H1 (cell line): ENCODE measurements around the gene C2CD3. TPM values are rescaled to one million over a fixed set of nuclear protein-coding genes. Genes with fewer than 3 reads are reported as not detected.

Experiments used
- CTCF ChIA-PET: fragments of 300-600 bp; sonication (Branson Sonifier 250); formaldehyde crosslinking; loops from one replicate; lab custom pipeline; 2021; ENCODE audit not compliant: partially characterized antibody; lab: Charles Lee
- POLR2A ChIA-PET: fragments of 300-600 bp; sonication (Branson Sonifier 250); formaldehyde crosslinking; loops from one replicate; lab custom pipeline; 2021; ENCODE audit warnings: inconsistent platforms; ENCODE audit not compliant: partially characterized antibody; lab: Charles Lee
- DNase-seq, 2 experiments: peaks; one replicate each; pipeline versions ENCODE4 v3.0.0 to v3.0.0-alpha.2; 2010 to 2022; ENCODE audit warnings: low spot score in 2 of 2, low read depth in 1 of 2, mixed read lengths in 1 of 2
- FAIRE-seq: peaks from 2 replicates; lab custom pipeline; 2011; peaks lifted over from hg19 to GRCh38; lab: Jason Lieb, UNC
- H2AFZ ChIP-seq: 2 replicates; pipeline ENCODE4 v1.8.1; 2012; ENCODE audit warnings: low read length, inconsistent platforms
- H2AK5ac ChIP-seq: 2 replicates; pipeline ENCODE4 v1.6.1; 2013; ENCODE audit warnings: low read depth, low read length
- H2BK120ac ChIP-seq: replicated peaks from 2 replicates; pipeline ENCODE3; 2013; ENCODE audit warnings: low read depth, low read length, inconsistent platforms
- H2BK12ac ChIP-seq: 2 replicates; pipeline ENCODE4 v1.6.1; 2013; ENCODE audit warnings: low read depth, low read length
- H2BK15ac ChIP-seq: 2 replicates; pipeline ENCODE4 v1.6.1; 2013; ENCODE audit warnings: low read length
- H2BK20ac ChIP-seq: 2 replicates; pipeline ENCODE4 v1.6.1; 2013; ENCODE audit warnings: low read length
- H2BK5ac ChIP-seq: 2 replicates; pipeline ENCODE4 v1.6.1; 2013; ENCODE audit warnings: low read depth, low read length
- H3K14ac ChIP-seq: 2 replicates; pipeline ENCODE4 v1.6.1; 2013; ENCODE audit warnings: inconsistent platforms; ENCODE audit not compliant: insufficient read length
- H3K18ac ChIP-seq: 2 replicates; pipeline ENCODE4 v1.6.1; 2013; ENCODE audit warnings: low read length; ENCODE audit errors: extremely low read depth
- H3K23ac ChIP-seq: 2 replicates; pipeline ENCODE4 v1.6.1; 2013; ENCODE audit warnings: inconsistent platforms; ENCODE audit not compliant: insufficient read length
- H3K23me2 ChIP-seq: 2 replicates; pipeline ENCODE4 v1.6.1; 2013; ENCODE audit warnings: low read depth, low read length
- H3K27ac ChIP-seq: 2 replicates; pipeline ENCODE4 v1.6.1; 2011; ENCODE audit warnings: low read depth, low read length, inconsistent platforms
- H3K27me3 ChIP-seq, 4 experiments: replicated peaks in 1 of 4; 1 replicate in 1 of 4; 2 replicates in 3 of 4; pipeline versions ENCODE4 v1.6.1 to v1.8.1; 2011 to 2013; ENCODE audit warnings: low read length in 3 of 4, mild to moderate bottlenecking in 3 of 4, inconsistent platforms in 2 of 4, mixed read lengths in 2 of 4, moderate library complexity in 1 of 4; ENCODE audit not compliant: control insufficient read depth in 3 of 4, insufficient read depth in 3 of 4; ENCODE audit errors: extremely low read depth in 1 of 4
- H3K36me3 ChIP-seq, 4 experiments: 2 replicates each; pipeline versions ENCODE4 v1.6.1 to v1.8.1; 2011 to 2013; ENCODE audit warnings: mild to moderate bottlenecking in 4 of 4, low read length in 3 of 4, moderate library complexity in 2 of 4, control low read depth in 1 of 4, inconsistent platforms in 1 of 4; ENCODE audit not compliant: insufficient read depth in 4 of 4, control insufficient read depth in 2 of 4
- H3K4ac ChIP-seq: replicated peaks from 2 replicates; pipeline ENCODE3; 2013; ENCODE audit warnings: low read length, low read depth, mixed read lengths, inconsistent platforms; ENCODE audit not compliant: insufficient read length
- H3K4me1 ChIP-seq, 4 experiments: replicated peaks in 1 of 4; 1 replicate in 1 of 4; 2 replicates in 3 of 4; pipeline versions ENCODE4 v1.6.1 to v1.8.1; 2011 to 2013; ENCODE audit warnings: low read length in 3 of 4, inconsistent platforms in 2 of 4, mixed read lengths in 1 of 4; ENCODE audit not compliant: insufficient read depth in 4 of 4, control insufficient read depth in 3 of 4
- H3K4me2 ChIP-seq, 2 experiments: 2 replicates each; pipeline versions ENCODE4 v1.6.1 to v1.8.1; 2011 to 2013; ENCODE audit warnings: low read depth in 2 of 2, low read length in 2 of 2, control low read depth in 1 of 2, inconsistent platforms in 1 of 2, mild to moderate bottlenecking in 1 of 2; ENCODE audit not compliant: insufficient read depth in 1 of 2
- H3K4me3 ChIP-seq, 4 experiments: fragments of 200-600, 300-600 bp in 1 of 4; sonication (generic), shearing (Covaris generic), sonication (Bioruptor Twin) in 1 of 4; 2 replicates each; pipeline versions ENCODE4 v1.5.1 to v1.8.1; 2011 to 2016; ENCODE audit warnings: low read length in 4 of 4, low read depth in 3 of 4, control low read depth in 2 of 4, inconsistent platforms in 2 of 4, mild to moderate bottlenecking in 2 of 4, mixed read lengths in 1 of 4, moderate library complexity in 1 of 4; ENCODE audit not compliant: insufficient read depth in 2 of 4; ENCODE audit errors: extremely low read depth in 1 of 4
- H3K56ac ChIP-seq: replicated peaks from 2 replicates; pipeline ENCODE3; 2013; ENCODE audit warnings: low read depth, mild to moderate bottlenecking, mixed read lengths, low read length, inconsistent platforms; ENCODE audit not compliant: insufficient read length
- H3K79me1 ChIP-seq: 2 replicates; pipeline ENCODE4 v1.6.1; 2013; ENCODE audit warnings: low read depth, low read length, control low read depth
- H3K79me2 ChIP-seq, 2 experiments: 2 replicates each; pipeline versions ENCODE4 v1.6.1 to v1.8.1; 2012 to 2013; ENCODE audit warnings: low read length in 2 of 2, mild to moderate bottlenecking in 2 of 2, inconsistent platforms in 1 of 2; ENCODE audit not compliant: insufficient read depth in 2 of 2, control insufficient read depth in 1 of 2
- H3K9ac ChIP-seq, 4 experiments: replicated peaks in 1 of 4; 1 replicate in 1 of 4; 2 replicates in 3 of 4; pipeline versions ENCODE4 v1.6.1 to v1.8.1; 2011 to 2013; ENCODE audit warnings: low read depth in 3 of 4, low read length in 3 of 4, control low read depth in 2 of 4, mild to moderate bottlenecking in 2 of 4, moderate library complexity in 2 of 4, inconsistent platforms in 1 of 4; ENCODE audit errors: extremely low read depth in 1 of 4
- H3K9me3 ChIP-seq, 2 experiments: 2 replicates each; pipeline versions ENCODE4 v1.6.1 to v1.8.1; 2012 to 2013; ENCODE audit warnings: mild to moderate bottlenecking in 2 of 2, moderate library complexity in 2 of 2, control low read depth in 1 of 2, inconsistent platforms in 1 of 2, low read depth in 1 of 2, low read length in 1 of 2, mixed read lengths in 1 of 2; ENCODE audit not compliant: insufficient read depth in 2 of 2
- H4K20me1 ChIP-seq, 2 experiments: replicated peaks in 1 of 2; 2 replicates each; pipeline versions ENCODE3 to v1.8.1; 2011 to 2013; ENCODE audit warnings: inconsistent platforms in 2 of 2, low read length in 2 of 2, mild to moderate bottlenecking in 1 of 2; ENCODE audit not compliant: insufficient read depth in 2 of 2, control insufficient read depth in 1 of 2
- H4K5ac ChIP-seq: 2 replicates; pipeline ENCODE4 v1.6.1; 2013; ENCODE audit warnings: low read length, low read depth, mixed read lengths, inconsistent platforms; ENCODE audit not compliant: insufficient read length
- H4K8ac ChIP-seq: 2 replicates; pipeline ENCODE4 v1.8.0; 2013; ENCODE audit warnings: mild to moderate bottlenecking, moderate library complexity, low read length, inconsistent platforms; ENCODE audit not compliant: insufficient read depth; ENCODE audit errors: extremely low read depth
- H4K91ac ChIP-seq: replicated peaks from 2 replicates; pipeline ENCODE3; 2013; ENCODE audit warnings: low read length, mixed read lengths, inconsistent platforms; ENCODE audit not compliant: insufficient read length
- CREB1 ChIP-seq: IDR thresholded peaks from 2 replicates; pipeline ENCODE4 v1.6.1; 2012; ENCODE audit warnings: inconsistent platforms
- NANOG ChIP-seq: IDR thresholded peaks from 2 replicates; pipeline ENCODE4 v1.6.1; 2011; ENCODE audit warnings: low read length, low read depth, mild to moderate bottlenecking, inconsistent platforms; ENCODE audit not compliant: insufficient read depth, poor library complexity, severe bottlenecking
- TAF7 ChIP-seq: optimal IDR thresholded peaks from 2 replicates; pipeline ENCODE3; 2011; ENCODE audit warnings: low read depth, mild to moderate bottlenecking, inconsistent platforms, low read length, moderate library complexity, borderline replicate concordance
- YY1 ChIP-seq: IDR thresholded peaks from 2 replicates; pipeline ENCODE4 v1.6.1; 2011; ENCODE audit warnings: low read depth, mild to moderate bottlenecking, low read length
- WGBS, 2 experiments: shearing (Covaris generic) in 1 of 2; methylation state at CpG; one replicate each; pipeline versions ENCODE4 v1.1.6 to v1.1.7; 2013 to 2015; ENCODE audit warnings: low lambda C conversion rate in 2 of 2, mixed read lengths in 2 of 2, inconsistent platforms in 1 of 2, low coverage in 1 of 2, missing lambda C conversion rate in 1 of 2; ENCODE audit not compliant: insufficient replicate concordance in 2 of 2, insufficient coverage in 1 of 2, insufficient read length in 1 of 2; ENCODE audit errors: extremely low coverage in 1 of 2, missing lambda C conversion rate in 1 of 2; 5-methylcytosine and 5-hydroxymethylcytosine counted together
- polyA plus RNA-seq, 7 experiments: library from polyadenylated mRNA; depleted of rRNA in 3 of 7; stranded (reverse) in 5 of 7; unstranded in 2 of 7; fragments of >200 nt in 5 of 7; fragments of 200-250 nt in 2 of 7; gene quantifications; 1 replicate in 5 of 7; 2 replicates in 1 of 7; 4 replicates in 1 of 7; pipeline versions ENCODE4 v1.2.1 to v1.2.3, GENCODE V29; 2011 to 2013; ENCODE audit warnings: missing spikeins in 2 of 7, mixed read lengths in 2 of 7
- total RNA-seq: library from RNA; stranded (reverse); fragmentation: NEBNext Ultra II Directional; extraction: Animal tissue kit (Norgen Biotek cat#: 25700); gene quantifications from 2 replicates; pipeline ENCODE4 v1.2.1, GENCODE V29; 2021

The C2CD3 gene
- total and polyA plus RNA-seq, 2 of the 8 experiments (the other 6 are each of a cell fraction or from before 2014, with no cell fraction given): 11.0 to 29.1 TPM

DNA sequence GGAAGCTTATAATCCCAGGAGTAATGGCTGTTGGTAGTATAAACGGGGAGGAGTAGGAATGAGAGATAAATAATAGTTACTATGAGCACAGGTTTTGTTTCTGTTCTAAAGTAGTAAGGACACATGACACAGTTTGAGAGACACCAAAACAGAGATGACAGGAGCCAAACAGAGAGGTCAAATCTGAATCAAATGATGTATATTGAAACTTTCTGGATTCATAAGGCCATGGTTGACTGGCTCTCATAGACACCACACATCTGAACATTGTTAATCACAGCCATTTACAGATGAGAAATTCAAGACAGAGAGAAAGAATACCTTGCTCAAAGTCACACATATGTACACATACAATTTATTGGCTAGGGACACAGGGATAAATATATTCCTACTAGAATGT is 98.5 kb downstream of the C2CD3 start:
- H3K27ac ChIP-seq: no peak overlapping the region
- no peaks in the 10 kb centered on the region for H3K79me2 ChIP-seq
- no peak overlapping the region for H2BK120ac ChIP-seq
- TF ChIP-seq CREB1: no peak
- no peak for TF ChIP-seq NANOG
- TF ChIP-seq TAF7: no peak
- TF ChIP-seq YY1: no peak
- TF ChIP-seq, all 59 proteins: peak for 0
- no peak overlapping the region for H2BK5ac ChIP-seq
- H3K23me2 ChIP-seq: no peaks in the 10 kb centered on the region
- H2BK15ac ChIP-seq: no peak overlapping the region
- H3K4me2 ChIP-seq: no peak overlapping the region
- H3K79me1 ChIP-seq: no peaks in the 10 kb centered on the region
- no peak overlapping the region for H4K8ac ChIP-seq
- H3K18ac ChIP-seq: no peak overlapping the region
- H3K4ac ChIP-seq: no peak overlapping the region
- no peak overlapping the region for H3K9ac ChIP-seq
- H3K4me1 ChIP-seq: no peaks in the 10 kb centered on the region
- H4K20me1 ChIP-seq: peaks cover 0 to 3% of the 10 kb centered on the region in 2 experiments
- H3K9me3 ChIP-seq: no peaks in the 10 kb centered on the region
- H3K4me3 ChIP-seq: no peak overlapping the region
- POLR2A ChIA-PET: no interaction called here
- H3K14ac ChIP-seq: no peak overlapping the region
- 93% methylated on average over 1 of the region's 1 CpG; no CpG with 5 or more reads in 1 of the 2 experiments for WGBS, 2 experiments
- FAIRE-seq (no peak), DNase-seq (no peak)
- CTCF ChIA-PET: no interaction called here
- H2BK20ac ChIP-seq: no peak overlapping the region
- H4K5ac ChIP-seq: no peak overlapping the region
- H3K23ac ChIP-seq: no peak overlapping the region
- H2BK12ac ChIP-seq: no peak overlapping the region
- no peaks in the 10 kb centered on the region for H3K27me3 ChIP-seq
- H3K36me3 ChIP-seq: peaks cover 2 to 20% (median 4%) of the 10 kb centered on the region in 4 experiments; a peak in 6 of 8 replicates
- no peak overlapping the region for H4K91ac ChIP-seq
- no peak overlapping the region for H3K56ac ChIP-seq
- no peak overlapping the region for H2AFZ ChIP-seq
- H2AK5ac ChIP-seq: no peak overlapping the region
